Erythroblast (primary cell): ENCODE measurements around the gene MECR.

Experiments used
- GATA1 ChIP-seq: IDR thresholded peaks from 2 replicates; pipeline ENCODE4 v1.6.1; 2011; ENCODE audit warnings: low read depth, mild to moderate bottlenecking, control low read depth, low read length, moderate library complexity
- POLR2A ChIP-seq: IDR thresholded peaks from 2 replicates; pipeline ENCODE4 v1.6.1; 2011; ENCODE audit warnings: mild to moderate bottlenecking, low read length

GRCh38 chr1:29237129-29237821 is 6.5 kb upstream of the MECR start:
- TF ChIP-seq POLR2A, result no peak
- TF ChIP-seq GATA1, result no peak
